Hepatocyte (in vitro differentiated cells): ENCODE data around the gene CLTCL1. TPM values are rescaled to one million over a fixed set of nuclear protein-coding genes. Genes with fewer than 3 reads are reported as not detected.

ENCODE experiments used
- DNase-seq: peaks from one replicate; pipeline ENCODE4 v3.0.0-alpha.2; 2016; ENCODE audit warnings: low spot score
- H2AFZ ChIP-seq: fragments of 200-600 bp; sonication (generic); 2 replicates; pipeline ENCODE4 v1.6.0; 2016; ENCODE audit warnings: antibody characterized with exemption, mild to moderate bottlenecking
- H3K27ac ChIP-seq: fragments of 200-600 bp; sonication (generic); 2 replicates; pipeline ENCODE4 v1.5.1; 2016; ENCODE audit warnings: mild to moderate bottlenecking
- H3K27me3 ChIP-seq: fragments of 200-600 bp; sonication (generic); 2 replicates; pipeline ENCODE4 v1.6.1; 2016
- H3K36me3 ChIP-seq: fragments of 200-600 bp; sonication (generic); replicated peaks from 2 replicates; pipeline ENCODE4 v1.5.1; 2016; ENCODE audit warnings: low read depth; ENCODE audit not compliant: insufficient read depth
- H3K4me1 ChIP-seq: fragments of 200-600 bp; sonication (generic); 2 replicates; pipeline ENCODE4 v1.5.1; 2016; ENCODE audit warnings: mild to moderate bottlenecking, moderate library complexity; ENCODE audit not compliant: insufficient read depth
- H3K4me2 ChIP-seq: fragments of 200-600 bp; sonication (generic); 2 replicates; pipeline ENCODE4 v1.6.0; 2016
- H3K4me3 ChIP-seq: fragments of 200-600 bp; sonication (generic); 2 replicates; pipeline ENCODE4 v1.5.1; 2016; ENCODE audit warnings: mild to moderate bottlenecking
- H3K79me2 ChIP-seq: fragments of 200-600 bp; sonication (generic); 2 replicates; pipeline ENCODE4 v1.6.0; 2017; ENCODE audit warnings: mild to moderate bottlenecking
- H3K9me2 ChIP-seq: fragments of 200-600 bp; sonication (generic); replicated peaks from 2 replicates; pipeline ENCODE4 v1.6.0; 2017; ENCODE audit warnings: mild to moderate bottlenecking; ENCODE audit not compliant: insufficient read depth
- H3K9me3 ChIP-seq: fragments of 200-600 bp; sonication (generic); 2 replicates; pipeline ENCODE4 v1.5.1; 2016; ENCODE audit warnings: low read depth, mild to moderate bottlenecking
- H4K20me1 ChIP-seq: fragments of 200-600 bp; sonication (generic); 2 replicates; pipeline ENCODE4 v1.6.0; 2016; ENCODE audit warnings: mild to moderate bottlenecking; ENCODE audit not compliant: insufficient read depth, poor library complexity, severe bottlenecking
- EZH2 ChIP-seq: fragments of 200-600 bp; sonication (generic); IDR thresholded peaks from 2 replicates; pipeline ENCODE4 v1.6.1; 2016; ENCODE audit warnings: antibody characterized with exemption, mild to moderate bottlenecking, borderline replicate concordance
- EZH2phosphoT487 ChIP-seq: fragments of 200-600 bp; sonication (generic); IDR thresholded peaks from one replicate; pipeline ENCODE4 v1.6.1; 2018; ENCODE audit warnings: antibody characterized with exemption, mild to moderate bottlenecking, low read depth, moderate library complexity; ENCODE audit not compliant: unreplicated experiment, severe bottlenecking
- WGBS: methylation state at CpG from one replicate; pipeline ENCODE4 v1.1.6; 2016; ENCODE audit warnings: low lambda C conversion rate; ENCODE audit errors: missing lambda C conversion rate; 5-methylcytosine and 5-hydroxymethylcytosine counted together
- polyA plus RNA-seq: library from polyadenylated mRNA; unstranded; fragments of >200 nt; fragmentation: Nextera tagmentation; extraction: Ambion mirVana; gene quantifications from 2 replicates; pipeline ENCODE4 v1.2.1, GENCODE V29; 2016
- total RNA-seq: library from RNA; depleted of rRNA; stranded (reverse); fragments of >200 nt; gene quantifications from 2 replicates; pipeline ENCODE4 v1.2.3, GENCODE V29; 2014
- TF ChIP-seq, protein P1 (sequence below): fragments of 200-600 bp; sonication (generic); IDR thresholded peaks from 2 replicates; pipeline ENCODE4 v1.5.1; 2016; ENCODE audit warnings: antibody characterized with exemption, mild to moderate bottlenecking; ENCODE audit not compliant: poor library complexity

The CLTCL1 gene
- total and polyA plus RNA-seq, 2 experiments from 2014 or later: 2.2 to 3.7 TPM

DNA sequence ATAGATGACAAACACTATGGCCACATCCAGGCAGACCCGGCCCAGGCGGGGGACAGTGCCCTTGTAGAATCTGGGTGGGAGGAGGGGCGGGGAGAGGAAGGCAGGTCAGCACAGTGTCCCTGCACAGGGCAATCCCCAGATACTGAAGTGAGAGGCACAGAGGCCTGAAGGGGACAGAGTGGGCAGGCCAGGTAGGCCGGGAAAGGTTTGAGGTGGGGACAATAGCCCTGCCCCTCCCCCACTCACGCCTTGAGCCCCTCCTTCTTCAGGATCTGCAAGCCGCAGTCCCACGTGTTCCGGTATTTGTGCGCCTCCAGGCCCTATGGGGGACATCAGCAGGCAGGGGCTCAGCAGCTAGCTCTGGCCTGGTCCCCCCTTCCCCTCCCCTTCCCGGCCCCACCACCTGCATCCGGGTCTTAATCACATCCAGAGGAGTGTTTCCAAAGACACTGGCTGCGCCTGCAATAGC, 115.3 kb downstream of the CLTCL1 start:
- no peak overlapping the region for H2AFZ ChIP-seq
- H3K27ac ChIP-seq: no peak overlapping the region
- 76% methylated on average over 12 of the region's 12 CpGs for WGBS
- H3K9me2 ChIP-seq: no peaks in the 10 kb centered on the region
- H4K20me1 ChIP-seq: peaks cover 22% of the 10 kb centered on the region
- no peaks in the 10 kb centered on the region for H3K27me3 ChIP-seq
- peaks cover 36% of the 10 kb centered on the region for H3K4me1 ChIP-seq
- no peaks in the 10 kb centered on the region for H3K9me3 ChIP-seq
- H3K4me3 ChIP-seq: no peak overlapping the region
- peaks cover 51% of the 10 kb centered on the region for H3K79me2 ChIP-seq
- peak; percentile 4 for DNase-seq
- peak overlapping the region; percentile 99 for H3K4me2 ChIP-seq
- H3K36me3 ChIP-seq: no peaks in the 10 kb centered on the region
- no peak for TF ChIP-seq EZH2
- TF ChIP-seq, protein P1, sequence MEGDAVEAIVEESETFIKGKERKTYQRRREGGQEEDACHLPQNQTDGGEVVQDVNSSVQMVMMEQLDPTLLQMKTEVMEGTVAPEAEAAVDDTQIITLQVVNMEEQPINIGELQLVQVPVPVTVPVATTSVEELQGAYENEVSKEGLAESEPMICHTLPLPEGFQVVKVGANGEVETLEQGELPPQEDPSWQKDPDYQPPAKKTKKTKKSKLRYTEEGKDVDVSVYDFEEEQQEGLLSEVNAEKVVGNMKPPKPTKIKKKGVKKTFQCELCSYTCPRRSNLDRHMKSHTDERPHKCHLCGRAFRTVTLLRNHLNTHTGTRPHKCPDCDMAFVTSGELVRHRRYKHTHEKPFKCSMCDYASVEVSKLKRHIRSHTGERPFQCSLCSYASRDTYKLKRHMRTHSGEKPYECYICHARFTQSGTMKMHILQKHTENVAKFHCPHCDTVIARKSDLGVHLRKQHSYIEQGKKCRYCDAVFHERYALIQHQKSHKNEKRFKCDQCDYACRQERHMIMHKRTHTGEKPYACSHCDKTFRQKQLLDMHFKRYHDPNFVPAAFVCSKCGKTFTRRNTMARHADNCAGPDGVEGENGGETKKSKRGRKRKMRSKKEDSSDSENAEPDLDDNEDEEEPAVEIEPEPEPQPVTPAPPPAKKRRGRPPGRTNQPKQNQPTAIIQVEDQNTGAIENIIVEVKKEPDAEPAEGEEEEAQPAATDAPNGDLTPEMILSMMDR: no peak
- TF ChIP-seq EZH2phosphoT487: no peak

DNA sequence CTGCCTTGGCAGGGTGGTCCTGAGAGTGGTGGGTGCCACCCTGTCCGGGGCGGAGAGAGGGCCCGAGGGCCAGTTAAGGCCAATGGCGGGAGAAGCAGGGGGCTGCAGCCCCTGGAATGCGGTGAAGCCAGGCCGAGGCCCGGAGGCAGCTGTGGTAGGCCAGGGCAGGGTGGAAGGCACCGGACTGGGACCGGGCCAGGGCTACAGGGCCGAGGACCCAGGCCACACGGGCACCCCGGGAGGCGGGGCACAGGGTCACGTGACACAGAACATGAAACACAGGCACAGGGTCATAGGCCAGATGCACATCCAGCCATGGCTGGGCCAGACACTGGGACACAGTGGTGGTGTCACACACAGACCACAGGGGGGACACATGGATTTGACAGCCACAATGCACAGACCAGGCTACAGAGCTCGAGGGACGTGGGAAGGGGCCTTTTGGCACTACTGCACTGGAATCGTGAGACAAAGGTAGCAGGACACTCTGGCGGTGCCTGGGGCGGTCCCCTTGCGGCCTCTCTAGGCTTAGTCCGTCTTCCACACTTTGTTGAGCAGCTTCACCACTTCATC, 115.8 kb downstream of the CLTCL1 start:
- no peak overlapping the region for H3K4me2 ChIP-seq
- peaks cover 22% of the 10 kb centered on the region for H4K20me1 ChIP-seq
- no peak overlapping the region for H3K27ac ChIP-seq
- peaks cover 53% of the 10 kb centered on the region for H3K79me2 ChIP-seq
- H3K9me3 ChIP-seq: no peaks in the 10 kb centered on the region
- H3K36me3 ChIP-seq: no peaks in the 10 kb centered on the region
- H2AFZ ChIP-seq: no peak overlapping the region
- no peaks in the 10 kb centered on the region for H3K27me3 ChIP-seq
- H3K4me3 ChIP-seq: no peak overlapping the region
- TF ChIP-seq, protein P1: no peak
- TF ChIP-seq EZH2phosphoT487 (no peak), EZH2 (no peak)
- no peaks in the 10 kb centered on the region for H3K9me2 ChIP-seq
- 89% methylated on average over 21 of the region's 21 CpGs for WGBS
- peaks cover 39% of the 10 kb centered on the region for H3K4me1 ChIP-seq
- DNase-seq: no peak

DNA sequence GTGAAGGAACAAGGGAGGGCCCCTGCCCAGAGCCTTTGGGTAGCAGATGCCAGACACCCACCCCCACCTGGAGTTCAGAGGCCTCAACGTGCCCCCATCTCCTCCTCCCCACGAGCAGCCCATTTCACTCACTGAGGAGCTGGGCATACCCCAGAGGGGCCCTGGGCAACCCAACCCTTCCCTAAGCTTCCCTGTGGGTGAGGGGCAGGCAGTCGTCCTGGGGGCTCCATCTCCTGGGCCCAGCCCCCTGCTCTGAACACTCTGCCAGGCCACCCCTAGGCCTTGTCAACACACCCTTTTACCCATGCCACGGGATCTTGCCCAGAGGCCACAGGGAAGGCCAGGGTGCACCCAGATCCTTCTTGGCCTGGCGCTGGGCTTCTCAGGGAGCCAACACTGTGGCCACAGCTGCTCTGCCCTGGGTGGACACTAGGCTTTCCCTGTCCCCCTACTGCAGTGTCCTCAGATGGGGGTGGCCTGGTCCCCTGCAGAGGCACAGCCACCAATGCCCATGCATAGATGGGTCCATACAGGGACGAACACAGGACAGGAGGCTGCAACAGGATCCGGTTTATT, 116.4 kb downstream of the CLTCL1 start:
- Histone ChIP-seq H3K79me2 (peaks cover 55% of the 10 kb centered on the region), H3K4me3 (no peak overlapping the region), H2AFZ (no peak overlapping the region), H3K27me3 (no peaks in the 10 kb centered on the region), H3K36me3 (no peaks in the 10 kb centered on the region), H3K4me1 (peaks cover 42% of the 10 kb centered on the region), H4K20me1 (peaks cover 22% of the 10 kb centered on the region), H3K27ac (peak overlapping the region; percentile 46), H3K4me2 (no peak overlapping the region), H3K9me2 (no peaks in the 10 kb centered on the region), H3K9me3 (no peaks in the 10 kb centered on the region)
- TF ChIP-seq, protein P1: no peak
- no peak for TF ChIP-seq EZH2
- TF ChIP-seq EZH2phosphoT487: no peak
- DNase-seq: peak; percentile 3
- 88% methylated on average over 7 of the region's 7 CpGs for WGBS
